ENCODE data around the gene IFNG-AS1.

The IFNG-AS1 gene

GRCh38 chr12:67989184-67989920, at the start of gene IFNG-AS1:
Gene IFNG-AS1, plus strand, starts transcription at chr12:67989447.
- H3K27ac ChIP-seq (ENCODE audit: low read depth, low read length): no peak within 1 kb of the TSS
- peak within 1 kb of the TSS; percentile 23 to 32 for H3K4me3 ChIP-seq (ENCODE audit: low read depth in 1 of 2, low read length in 2 of 2)
- no peaks in the 10 kb centered on the region for H3K9me3 ChIP-seq (ENCODE audit: control insufficient read depth in 1 of 2, low read length in 2 of 2)
- no peaks in the 10 kb centered on the region for H3K27me3 ChIP-seq (ENCODE audit: control insufficient read depth in 1 of 2, insufficient read depth in 2 of 2, low read length in 2 of 2)
- H3K9ac ChIP-seq (ENCODE audit: low read depth in 1 of 2, low read length in 2 of 2): no peak within 1 kb of the TSS
- no peaks in the 10 kb centered on the region for H3K36me3 ChIP-seq (ENCODE audit: control insufficient read depth in 1 of 2, insufficient read depth in 2 of 2, low read length in 2 of 2)
- no peaks in the 10 kb centered on the region for H3K4me1 ChIP-seq (ENCODE audit: control insufficient read depth in 1 of 2, insufficient read depth in 2 of 2, low read length in 2 of 2)

- Histone ChIP-seq H3K4me3 (ENCODE audit: low read depth in 1 of 2, low read length in 2 of 2) (no peak overlapping the region), H3K27ac (ENCODE audit: low read depth, low read length) (no peak overlapping the region), H3K4me1 (ENCODE audit: control insufficient read depth in 1 of 2, insufficient read depth in 2 of 2, low read length in 2 of 2) (peaks cover 0 to 5% of the 10 kb centered on the region in 2 donors), H3K9me3 (ENCODE audit: control insufficient read depth in 1 of 2, low read length in 2 of 2) (no peaks in the 10 kb centered on the region), H3K36me3 (ENCODE audit: control insufficient read depth in 1 of 2, insufficient read depth in 2 of 2, low read length in 2 of 2) (no peaks in the 10 kb centered on the region), H3K9ac (ENCODE audit: low read depth in 1 of 2, low read length in 2 of 2) (no peak overlapping the region), H3K27me3 (ENCODE audit: control insufficient read depth in 1 of 2, insufficient read depth in 2 of 2, low read length in 2 of 2) (no peaks in the 10 kb centered on the region)
Observed at GRCh38 chr12:67939611-67940010, 49.6 kb upstream of the IFNG-AS1 start.

- H3K9ac ChIP-seq (ENCODE audit: low read depth in 1 of 2, low read length in 2 of 2): no peak overlapping the region
Observed at GRCh38 chr12:67940780-67941243, 48.4 kb upstream of the IFNG-AS1 start.

GRCh38 chr12:67942724-67943123, 46.5 kb upstream of the IFNG-AS1 start:
- Histone ChIP-seq H3K4me3 (ENCODE audit: low read depth in 1 of 2, low read length in 2 of 2) (no peak overlapping the region), H3K4me1 (ENCODE audit: control insufficient read depth in 1 of 2, insufficient read depth in 2 of 2, low read length in 2 of 2) (peaks cover 0 to 5% of the 10 kb centered on the region in 2 donors), H3K27me3 (ENCODE audit: control insufficient read depth in 1 of 2, insufficient read depth in 2 of 2, low read length in 2 of 2) (no peaks in the 10 kb centered on the region), H3K36me3 (ENCODE audit: control insufficient read depth in 1 of 2, insufficient read depth in 2 of 2, low read length in 2 of 2) (no peaks in the 10 kb centered on the region), H3K27ac (ENCODE audit: low read depth, low read length) (no peak overlapping the region), H3K9me3 (ENCODE audit: control insufficient read depth in 1 of 2, low read length in 2 of 2) (no peaks in the 10 kb centered on the region), H3K9ac (ENCODE audit: low read depth in 1 of 2, low read length in 2 of 2) (no peak overlapping the region)

More at GRCh38 chr12:67940780-67941243, 48.4 kb upstream of the IFNG-AS1 start:
- no peak overlapping the region for H3K27ac ChIP-seq (ENCODE audit: low read depth, low read length)
- H3K36me3 ChIP-seq (ENCODE audit: control insufficient read depth in 1 of 2, insufficient read depth in 2 of 2, low read length in 2 of 2): no peaks in the 10 kb centered on the region
- H3K9me3 ChIP-seq (ENCODE audit: control insufficient read depth in 1 of 2, low read length in 2 of 2): no peaks in the 10 kb centered on the region
- peaks cover 0 to 5% of the 10 kb centered on the region in 2 donors for H3K4me1 ChIP-seq (ENCODE audit: control insufficient read depth in 1 of 2, insufficient read depth in 2 of 2, low read length in 2 of 2)
- H3K4me3 ChIP-seq (ENCODE audit: low read depth in 1 of 2, low read length in 2 of 2): no peak overlapping the region
- no peaks in the 10 kb centered on the region for H3K27me3 ChIP-seq (ENCODE audit: control insufficient read depth in 1 of 2, insufficient read depth in 2 of 2, low read length in 2 of 2)

DNA sequence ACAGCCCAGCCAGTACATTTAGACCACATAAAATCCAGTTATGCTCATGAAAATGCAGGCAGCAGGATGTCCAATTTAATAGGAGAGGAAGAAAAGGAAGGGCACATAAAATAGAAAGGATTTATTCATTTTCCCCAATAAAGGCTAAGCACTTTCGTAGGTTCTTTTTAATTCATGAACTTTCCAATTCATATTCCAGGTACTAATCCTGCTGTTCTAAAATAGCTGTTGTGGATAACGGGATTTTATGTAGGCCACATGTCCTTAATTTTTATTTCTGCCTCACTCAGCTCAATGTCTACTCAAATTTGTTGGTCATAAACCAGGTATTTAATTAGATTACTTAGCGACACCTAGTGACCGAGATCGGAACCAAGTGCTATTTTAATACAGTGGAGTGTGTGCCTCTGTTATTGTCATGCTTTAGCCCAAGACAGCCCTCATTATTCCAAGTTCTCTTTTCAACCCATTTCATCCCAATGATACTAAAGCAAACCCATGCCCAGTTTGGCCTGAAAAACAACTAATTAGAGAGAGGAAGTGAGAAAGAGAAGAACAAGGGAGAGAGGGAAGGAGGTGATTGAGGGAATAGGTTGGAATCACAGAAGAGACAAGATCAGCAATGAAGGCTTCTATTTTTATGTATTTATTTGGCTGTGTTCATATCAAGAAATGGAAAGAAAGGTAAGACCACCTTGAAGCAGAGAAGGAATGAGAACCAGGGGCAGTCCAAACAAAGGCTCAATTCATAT, 45.9 kb upstream of the IFNG-AS1 start:
- Histone ChIP-seq H3K9ac (ENCODE audit: low read depth in 1 of 2, low read length in 2 of 2) (no peak overlapping the region), H3K36me3 (ENCODE audit: control insufficient read depth in 1 of 2, insufficient read depth in 2 of 2, low read length in 2 of 2) (no peaks in the 10 kb centered on the region), H3K9me3 (ENCODE audit: control insufficient read depth in 1 of 2, low read length in 2 of 2) (no peaks in the 10 kb centered on the region), H3K4me1 (ENCODE audit: control insufficient read depth in 1 of 2, insufficient read depth in 2 of 2, low read length in 2 of 2) (peaks cover 0 to 5% of the 10 kb centered on the region in 2 donors), H3K27me3 (ENCODE audit: control insufficient read depth in 1 of 2, insufficient read depth in 2 of 2, low read length in 2 of 2) (no peaks in the 10 kb centered on the region), H3K27ac (ENCODE audit: low read depth, low read length) (no peak overlapping the region), H3K4me3 (ENCODE audit: low read depth in 1 of 2, low read length in 2 of 2) (no peak overlapping the region)

- Histone ChIP-seq H3K27me3 (ENCODE audit: control insufficient read depth in 1 of 2, insufficient read depth in 2 of 2, low read length in 2 of 2) (no peaks in the 10 kb centered on the region), H3K9ac (ENCODE audit: low read depth in 1 of 2, low read length in 2 of 2) (no peak overlapping the region), H3K27ac (ENCODE audit: low read depth, low read length) (no peak overlapping the region), H3K4me3 (ENCODE audit: low read depth in 1 of 2, low read length in 2 of 2) (no peak overlapping the region), H3K4me1 (ENCODE audit: control insufficient read depth in 1 of 2, insufficient read depth in 2 of 2, low read length in 2 of 2) (peaks cover 0 to 5% of the 10 kb centered on the region in 2 donors), H3K36me3 (ENCODE audit: control insufficient read depth in 1 of 2, insufficient read depth in 2 of 2, low read length in 2 of 2) (no peaks in the 10 kb centered on the region), H3K9me3 (ENCODE audit: control insufficient read depth in 1 of 2, low read length in 2 of 2) (no peaks in the 10 kb centered on the region)
Observed at GRCh38 chr12:67944093-67944492, 45.2 kb upstream of the IFNG-AS1 start.

DNA sequence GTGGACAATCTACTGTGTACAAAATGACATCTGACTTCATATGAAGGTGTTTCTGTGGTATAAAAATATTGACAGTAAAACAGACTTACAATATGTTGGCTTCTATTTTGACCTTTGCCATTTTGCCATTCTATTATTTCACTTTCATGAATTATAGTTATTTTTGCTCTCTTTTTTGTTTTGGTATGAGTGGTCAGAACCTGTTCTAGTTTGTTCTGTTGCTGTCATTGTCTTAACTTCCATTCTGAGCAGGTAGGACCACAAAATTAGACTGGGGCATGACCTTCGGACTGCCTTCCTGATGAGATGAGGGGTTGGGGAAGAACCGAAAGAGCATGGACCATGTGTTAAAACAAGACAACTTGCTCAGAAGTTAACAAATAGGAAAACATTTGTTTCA, 36.5 kb upstream of the IFNG-AS1 start:
- no peaks in the 10 kb centered on the region for H3K27me3 ChIP-seq (ENCODE audit: control insufficient read depth in 1 of 2, insufficient read depth in 2 of 2, low read length in 2 of 2)
- no peaks in the 10 kb centered on the region for H3K36me3 ChIP-seq (ENCODE audit: control insufficient read depth in 1 of 2, insufficient read depth in 2 of 2, low read length in 2 of 2)
- H3K9me3 ChIP-seq (ENCODE audit: control insufficient read depth in 1 of 2, low read length in 2 of 2): no peaks in the 10 kb centered on the region
- H3K27ac ChIP-seq (ENCODE audit: low read depth, low read length): no peak overlapping the region
- no peak overlapping the region for H3K9ac ChIP-seq (ENCODE audit: low read depth in 1 of 2, low read length in 2 of 2)
- no peak overlapping the region for H3K4me3 ChIP-seq (ENCODE audit: low read depth in 1 of 2, low read length in 2 of 2)
- no peaks in the 10 kb centered on the region for H3K4me1 ChIP-seq (ENCODE audit: control insufficient read depth in 1 of 2, insufficient read depth in 2 of 2, low read length in 2 of 2)

DNA sequence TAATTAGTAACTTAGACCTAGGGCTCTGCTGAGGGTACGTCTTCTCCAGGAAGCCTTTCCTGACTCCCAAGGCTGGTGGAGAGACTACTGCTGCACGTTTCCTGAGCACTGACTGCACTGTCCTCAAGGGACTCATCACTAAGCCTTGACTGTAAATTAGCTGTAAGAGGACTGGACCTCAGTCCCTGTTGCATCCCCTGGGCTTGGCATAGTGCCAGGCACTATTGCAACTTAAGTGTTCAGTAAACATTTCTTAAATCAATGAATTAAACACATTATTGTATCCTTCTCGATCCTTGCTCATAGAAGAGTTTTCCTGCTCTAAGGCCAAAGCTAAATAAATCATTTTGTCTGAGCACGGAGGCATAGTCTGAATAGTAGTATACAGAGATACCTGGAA, 31.9 kb upstream of the IFNG-AS1 start:
- no peak overlapping the region for H3K27ac ChIP-seq (ENCODE audit: low read depth, low read length)
- H3K9me3 ChIP-seq (ENCODE audit: control insufficient read depth in 1 of 2, low read length in 2 of 2): no peaks in the 10 kb centered on the region
- H3K36me3 ChIP-seq (ENCODE audit: control insufficient read depth in 1 of 2, insufficient read depth in 2 of 2, low read length in 2 of 2): no peaks in the 10 kb centered on the region
- H3K27me3 ChIP-seq (ENCODE audit: control insufficient read depth in 1 of 2, insufficient read depth in 2 of 2, low read length in 2 of 2): no peaks in the 10 kb centered on the region
- no peaks in the 10 kb centered on the region for H3K4me1 ChIP-seq (ENCODE audit: control insufficient read depth in 1 of 2, insufficient read depth in 2 of 2, low read length in 2 of 2)
- no peak overlapping the region for H3K4me3 ChIP-seq (ENCODE audit: low read depth in 1 of 2, low read length in 2 of 2)
- no peak overlapping the region for H3K9ac ChIP-seq (ENCODE audit: low read depth in 1 of 2, low read length in 2 of 2)

DNA sequence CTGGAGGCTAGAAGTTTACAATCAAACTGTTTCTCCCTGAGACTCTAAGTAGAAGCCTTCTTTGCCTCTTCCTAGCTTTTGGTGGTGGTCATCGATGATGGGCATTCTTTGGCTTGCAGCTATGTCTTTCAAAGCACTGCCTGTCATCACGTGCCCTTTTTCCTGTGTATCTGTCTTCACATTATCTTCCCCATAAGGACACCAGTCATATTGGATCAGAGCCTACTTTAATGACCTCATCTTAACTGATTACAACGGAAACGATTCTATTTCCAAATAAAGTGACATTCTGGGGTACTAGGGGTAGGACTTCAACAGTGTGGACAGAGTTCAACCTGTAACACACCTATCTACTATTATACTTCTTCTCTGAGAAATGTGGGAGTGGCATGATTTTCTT, 31.1 kb upstream of the IFNG-AS1 start:
- Histone ChIP-seq H3K9me3 (ENCODE audit: control insufficient read depth in 1 of 2, low read length in 2 of 2) (no peaks in the 10 kb centered on the region), H3K9ac (ENCODE audit: low read depth in 1 of 2, low read length in 2 of 2) (no peak overlapping the region), H3K27me3 (ENCODE audit: control insufficient read depth in 1 of 2, insufficient read depth in 2 of 2, low read length in 2 of 2) (no peaks in the 10 kb centered on the region), H3K27ac (ENCODE audit: low read depth, low read length) (no peak overlapping the region), H3K36me3 (ENCODE audit: control insufficient read depth in 1 of 2, insufficient read depth in 2 of 2, low read length in 2 of 2) (no peaks in the 10 kb centered on the region), H3K4me3 (ENCODE audit: low read depth in 1 of 2, low read length in 2 of 2) (no peak overlapping the region), H3K4me1 (ENCODE audit: control insufficient read depth in 1 of 2, insufficient read depth in 2 of 2, low read length in 2 of 2) (no peaks in the 10 kb centered on the region)

GRCh38 chr12:67964456-67964855, 24.8 kb upstream of the IFNG-AS1 start:
- Histone ChIP-seq H3K9ac (ENCODE audit: low read depth in 1 of 2, low read length in 2 of 2) (no peak overlapping the region), H3K4me3 (ENCODE audit: low read depth in 1 of 2, low read length in 2 of 2) (no peak overlapping the region), H3K27me3 (ENCODE audit: control insufficient read depth in 1 of 2, insufficient read depth in 2 of 2, low read length in 2 of 2) (peaks cover 0 to 4% of the 10 kb centered on the region in 2 donors), H3K9me3 (ENCODE audit: control insufficient read depth in 1 of 2, low read length in 2 of 2) (no peaks in the 10 kb centered on the region), H3K4me1 (ENCODE audit: control insufficient read depth in 1 of 2, insufficient read depth in 2 of 2, low read length in 2 of 2) (no peaks in the 10 kb centered on the region), H3K36me3 (ENCODE audit: control insufficient read depth in 1 of 2, insufficient read depth in 2 of 2, low read length in 2 of 2) (no peaks in the 10 kb centered on the region), H3K27ac (ENCODE audit: low read depth, low read length) (no peak overlapping the region)
